Heart right ventricle (tissue), 16 donors: ENCODE data around the gene POLA2. TPM values are rescaled to one million over a fixed set of nuclear protein-coding genes. Genes with fewer than 3 reads are reported as not detected.

Experiments used
- ATAC-seq, 8 donors: fragments of 200-7000 bp; cut with Tn5 transposase; one replicate each; pipeline ENCODE4 v1.9.1; 2020; ENCODE audit warnings: mild to moderate bottlenecking in 8 of 8, moderate library complexity in 8 of 8, moderate number of reproducible peaks in 1 of 8
- DNase-seq, 2 donors: peaks; one replicate each; pipeline ENCODE4 v3.0.0-alpha.2; 2020
- H3K27ac ChIP-seq, 10 donors: fragments of 200-600 bp; sonication (generic) in 2 of 10; one replicate each; pipeline versions ENCODE4 v1.5.0 to v1.8.0; 2020 to 2022; ENCODE audit warnings: mild to moderate bottlenecking in 3 of 10
- H3K27me3 ChIP-seq, 7 donors: fragments of 200-600 bp; one replicate each; pipeline ENCODE4 v1.8.0; 2021 to 2022; ENCODE audit warnings: mild to moderate bottlenecking in 2 of 7
- H3K36me3 ChIP-seq, 9 donors: fragments of 200-600 bp; sonication (generic) in 1 of 9; one replicate each; pipeline versions ENCODE4 v1.5.0 to v1.8.0; 2020 to 2022; ENCODE audit warnings: mild to moderate bottlenecking in 2 of 9
- H3K4me1 ChIP-seq, 9 donors: fragments of 200-600 bp; sonication (generic) in 1 of 9; one replicate each; pipeline versions ENCODE4 v1.5.0 to v1.8.0; 2020 to 2022; ENCODE audit warnings: mild to moderate bottlenecking in 4 of 9
- H3K4me3 ChIP-seq, 10 donors: fragments of 200-600 bp; sonication (generic) in 2 of 10; one replicate each; pipeline versions ENCODE4 v1.5.0 to v1.8.0; 2020 to 2022; ENCODE audit warnings: mild to moderate bottlenecking in 7 of 10, moderate library complexity in 2 of 10
- H3K9me3 ChIP-seq, 11 donors: fragments of 200-600 bp in 10 of 11; sonication (generic) in 2 of 11; one replicate each; pipeline versions ENCODE4 v1.5.0 to v1.8.0; 2013 to 2022; ENCODE audit warnings: mild to moderate bottlenecking in 2 of 11, control low read depth in 1 of 11, moderate library complexity in 1 of 11
- CTCF ChIP-seq, 9 donors: fragments of 200-600 bp; sonication (generic) in 2 of 9; IDR thresholded peaks; one replicate each; pipeline versions ENCODE4 v1.5.0 to v1.8.0; 2021 to 2022; ENCODE audit warnings: antibody characterized with exemption in 9 of 9, mild to moderate bottlenecking in 5 of 9, moderate library complexity in 1 of 9
- WGBS, 2 donors: extraction: QIAGEN DNeasy Blood & Tissue Kit; methylation state at CpG; one replicate each; pipeline ENCODE4 v1.1.7; 2013; ENCODE audit warnings: inconsistent platforms in 1 of 2; 5-methylcytosine and 5-hydroxymethylcytosine counted together
- intact Hi-C, 10 donors: fragments of 100-400 bp; cut with DNase I; formaldehyde crosslinking; loops; one replicate each; pipeline versions ENCODE4 v1.11.1 to v1.14.2; 2022
- polyA plus RNA-seq, 2 donors: library from polyadenylated mRNA; stranded (reverse); fragments of 200-250 nt; gene quantifications; one replicate each; pipeline ENCODE4 v1.2.3, GENCODE V29; 2013
- total RNA-seq, 10 donors: library from RNA; stranded (reverse); fragmentation: NEBNext Ultra II Directional in 3 of 10; extraction: Animal tissue kit (Norgen Biotek cat#: 25700) in 3 of 10; gene quantifications; one replicate each; pipeline versions ENCODE4 v1.2.1 to v1.2.4, GENCODE V29; 2021 to 2023
- donor health status: Arrhythmogenic right ventricular cardiomyopathy.
- donor health status: ischemic (EF 13 %, LVEDD 7.1; RV severe dilation, severe dysfunction).
- donor health status: healthy with polysubstance abuse.
- donor health status: DM: no; HTN: yes; CAD: no.
- donor health status: DM: no; HTN: no; CAD: no.
- donor health status: ischemic (EF 25% LVEDD 6.9; RV normal size, moderate dysfunction).
- donor health status: ischemic (EF 25% LVEDD 5.7; RV mildly dilated, moderate dysfunction).
- donor health status: healthy.
- donor health status: DM: yes; HTN: yes; CAD: no.
- donor health status: Ischemic cardiomyopathy.
- donor health status: ischemic (EF 35%, LVEDD 5.7; RV mildly dilated, moderate dysfunction).
- donor health status: nonischemic (EF 11% LVEDD 7.7; RV severe dilation, severe dysfunction).
- donor health status: DM: yes; HTN: yes; CAD: no.
- donor health status: PGD.
- donor health status: ischemic (EF 29% LVEDD 5.4; RV normal size, mild dysfunction).
- donor health status: nonischemic (EF 23%, LVEDD 6.1; RV moderate dilation, normal function).

The POLA2 gene
- total and polyA plus RNA-seq, 12 donors: 2.3 to 9.4 (median 4.0) TPM

GRCh38 chr11:65301491-65302329 lies 39.9 kb downstream of the POLA2 start:
- no peak for TF ChIP-seq CTCF (IDR thresholded peaks at IDR 0.05)
- no peaks in the 10 kb centered on the region for H3K27me3 ChIP-seq
- H3K4me3 ChIP-seq: no peak overlapping the region
- H3K9me3 ChIP-seq: no peaks in the 10 kb centered on the region
- intact Hi-C loops: loop anchor here in 1 of 10 donors (2.0 kb wide), 1 partner anchor 13 kb away; the partner anchor contains the start of gene CDC42EP2
- ATAC-seq (peak; percentile 31 to 62 (median 52)), DNase-seq (peak; percentile 56 to 82)
- peak overlapping the region in 9 of 10 donors; percentile 2 to 63 (median 46) for H3K27ac ChIP-seq
- H3K36me3 ChIP-seq: peaks cover 0 to 21% (median 0%) of the 10 kb centered on the region in 9 donors
- peaks cover 16 to 50% (median 43%) of the 10 kb centered on the region in 9 donors for H3K4me1 ChIP-seq
- whole genome bisulfite sequencing, 2 donors: 49 to 53% methylated on average over 12 of the region's 12 CpGs

GRCh38 chr11:65303555-65303954 lies 41.8 kb downstream of the POLA2 start:
- Histone ChIP-seq H3K36me3 (peaks cover 0 to 8% (median 0%) of the 10 kb centered on the region in 9 donors), H3K27ac (no peak overlapping the region), H3K4me3 (no peak overlapping the region), H3K4me1 (peaks cover 12 to 47% (median 40%) of the 10 kb centered on the region in 9 donors), H3K9me3 (no peaks in the 10 kb centered on the region), H3K27me3 (no peaks in the 10 kb centered on the region)
- intact Hi-C loops: no loop called here
- no peak for ATAC-seq
- DNase-seq: no peak
- TF ChIP-seq CTCF (IDR thresholded peaks at IDR 0.05): no peak
- whole genome bisulfite sequencing, 2 donors: 89 to 91% methylated on average over 3 of the region's 3 CpGs

- peaks cover 10 to 47% (median 40%) of the 10 kb centered on the region in 9 donors for H3K4me1 ChIP-seq
- no peak for ATAC-seq
Observed at GRCh38 chr11:65304110-65304509, 42.3 kb downstream of the POLA2 start.

GRCh38 chr11:65304613-65305012 lies 42.9 kb downstream of the POLA2 start:
- ATAC-seq: no peak
- no peaks in the 10 kb centered on the region for H3K9me3 ChIP-seq
- 97 to 98% methylated on average over 7 of the region's 7 CpGs for whole genome bisulfite sequencing, 2 donors
- TF ChIP-seq CTCF (IDR thresholded peaks at IDR 0.05): no peak
- peaks cover 0 to 8% (median 0%) of the 10 kb centered on the region in 9 donors for H3K36me3 ChIP-seq
- intact Hi-C loops: no loop called here
- no peak overlapping the region for H3K27ac ChIP-seq
- no peaks in the 10 kb centered on the region for H3K27me3 ChIP-seq
- DNase-seq: no peak
- no peak overlapping the region for H3K4me3 ChIP-seq
- peaks cover 7 to 47% (median 40%) of the 10 kb centered on the region in 9 donors for H3K4me1 ChIP-seq

More at GRCh38 chr11:65304110-65304509, 42.3 kb downstream of the POLA2 start:
- 97 to 99% methylated on average over 4 of the region's 4 CpGs for WGBS, 2 donors
- intact Hi-C loops: no loop called here
- Histone ChIP-seq H3K4me3 (no peak overlapping the region), H3K36me3 (peaks cover 0 to 8% (median 0%) of the 10 kb centered on the region in 9 donors), H3K27ac (no peak overlapping the region), H3K9me3 (no peaks in the 10 kb centered on the region), H3K27me3 (no peaks in the 10 kb centered on the region)
- no peak for DNase-seq
- no peak for TF ChIP-seq CTCF (IDR thresholded peaks at IDR 0.05)
